Chondrocyte (in vitro differentiated cells): ENCODE results near the gene CACNA1C. TPM values are rescaled to one million over a fixed set of nuclear protein-coding genes. Genes with fewer than 3 reads are reported as not detected.

Source experiments
- DNase-seq: peaks from one replicate; pipeline ENCODE4 v3.0.0; 2021; ENCODE audit warnings: mixed read lengths, low spot score
- H3K27ac Mint-ChIP-seq: one replicate; pipeline ENCODE4 v1.8.0; 2021; ENCODE audit warnings: mild to moderate bottlenecking, moderate library complexity, mixed read lengths; ENCODE audit not compliant: unreplicated experiment
- H3K27me3 Mint-ChIP-seq: 2 replicates; pipeline ENCODE4 v1.8.0; 2021; ENCODE audit warnings: low read depth, mixed read lengths
- H3K36me3 Mint-ChIP-seq: 2 replicates; pipeline ENCODE4 v1.8.0; 2021; ENCODE audit warnings: low read depth, mixed read lengths
- H3K4me1 Mint-ChIP-seq: 2 replicates; pipeline ENCODE4 v1.8.0; 2021; ENCODE audit warnings: low read depth, mild to moderate bottlenecking, mixed read lengths
- H3K4me3 Mint-ChIP-seq: one replicate; pipeline ENCODE4 v1.8.0; 2021; ENCODE audit warnings: mild to moderate bottlenecking, moderate library complexity, mixed read lengths; ENCODE audit not compliant: unreplicated experiment
- H3K9me3 Mint-ChIP-seq: 2 replicates; pipeline ENCODE4 v1.8.0; 2021; ENCODE audit warnings: low read depth, mixed read lengths
- total RNA-seq: library from RNA; stranded (reverse); gene quantifications from 3 replicates; pipeline ENCODE4 v1.2.1, GENCODE V29; 2021
- TF ChIP-seq, protein P1 (sequence below): fragments of 200-600 bp; sonication (generic); IDR thresholded peaks from 2 replicates; pipeline ENCODE4 v1.5.0; 2021; ENCODE audit warnings: antibody characterized with exemption, mild to moderate bottlenecking, moderate library complexity

CACNA1C gene
- total RNA-seq, 1 donor from 2014 or later, result 27.0 TPM

DNA sequence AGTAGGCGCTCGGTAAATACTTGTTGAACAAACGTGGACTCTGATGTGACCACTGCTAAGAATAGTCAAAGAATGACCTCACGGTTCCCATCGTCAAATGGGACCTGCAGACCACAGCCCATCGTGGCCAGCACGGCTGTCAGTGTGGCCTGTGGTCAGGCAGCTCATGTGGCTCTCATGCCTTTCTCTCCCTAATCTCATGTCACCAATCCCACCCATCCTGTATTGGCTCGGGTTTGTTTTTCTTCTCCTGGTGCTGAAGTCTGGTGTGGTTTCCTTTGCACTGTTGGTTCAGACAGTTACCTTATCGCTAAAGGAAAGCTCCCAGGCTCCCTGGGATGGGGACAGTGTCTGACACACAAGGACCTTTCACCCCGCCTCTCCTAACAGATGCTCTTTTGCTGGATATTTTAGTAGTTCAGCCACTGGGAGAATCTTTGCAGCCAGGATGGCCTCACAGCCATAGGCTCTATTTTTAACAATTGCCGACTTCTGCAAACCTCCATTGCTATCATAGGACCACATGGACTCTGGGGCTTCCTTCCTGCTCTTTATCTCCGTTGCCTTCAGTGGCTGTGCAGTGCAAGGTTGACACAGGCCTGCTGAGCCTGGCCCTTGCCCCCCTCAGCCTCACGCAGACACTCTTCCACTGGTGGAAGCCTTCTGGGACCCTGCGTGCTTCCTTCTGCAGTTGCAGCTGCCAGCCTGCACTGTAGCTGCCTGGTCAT, 448.8 kb downstream of the CACNA1C start:
- H3K4me3 Mint-ChIP-seq, result no peak overlapping the region
- H3K27ac Mint-ChIP-seq, result no peak overlapping the region
- H3K4me1 Mint-ChIP-seq, result peaks cover 9% of the 10 kb centered on the region
- H3K36me3 Mint-ChIP-seq, result peaks cover 15% of the 10 kb centered on the region
- TF ChIP-seq, protein P1, sequence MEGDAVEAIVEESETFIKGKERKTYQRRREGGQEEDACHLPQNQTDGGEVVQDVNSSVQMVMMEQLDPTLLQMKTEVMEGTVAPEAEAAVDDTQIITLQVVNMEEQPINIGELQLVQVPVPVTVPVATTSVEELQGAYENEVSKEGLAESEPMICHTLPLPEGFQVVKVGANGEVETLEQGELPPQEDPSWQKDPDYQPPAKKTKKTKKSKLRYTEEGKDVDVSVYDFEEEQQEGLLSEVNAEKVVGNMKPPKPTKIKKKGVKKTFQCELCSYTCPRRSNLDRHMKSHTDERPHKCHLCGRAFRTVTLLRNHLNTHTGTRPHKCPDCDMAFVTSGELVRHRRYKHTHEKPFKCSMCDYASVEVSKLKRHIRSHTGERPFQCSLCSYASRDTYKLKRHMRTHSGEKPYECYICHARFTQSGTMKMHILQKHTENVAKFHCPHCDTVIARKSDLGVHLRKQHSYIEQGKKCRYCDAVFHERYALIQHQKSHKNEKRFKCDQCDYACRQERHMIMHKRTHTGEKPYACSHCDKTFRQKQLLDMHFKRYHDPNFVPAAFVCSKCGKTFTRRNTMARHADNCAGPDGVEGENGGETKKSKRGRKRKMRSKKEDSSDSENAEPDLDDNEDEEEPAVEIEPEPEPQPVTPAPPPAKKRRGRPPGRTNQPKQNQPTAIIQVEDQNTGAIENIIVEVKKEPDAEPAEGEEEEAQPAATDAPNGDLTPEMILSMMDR, result no peak
- H3K9me3 Mint-ChIP-seq, result no peaks in the 10 kb centered on the region
- no peaks in the 10 kb centered on the region for H3K27me3 Mint-ChIP-seq
- no peak for DNase-seq

DNA sequence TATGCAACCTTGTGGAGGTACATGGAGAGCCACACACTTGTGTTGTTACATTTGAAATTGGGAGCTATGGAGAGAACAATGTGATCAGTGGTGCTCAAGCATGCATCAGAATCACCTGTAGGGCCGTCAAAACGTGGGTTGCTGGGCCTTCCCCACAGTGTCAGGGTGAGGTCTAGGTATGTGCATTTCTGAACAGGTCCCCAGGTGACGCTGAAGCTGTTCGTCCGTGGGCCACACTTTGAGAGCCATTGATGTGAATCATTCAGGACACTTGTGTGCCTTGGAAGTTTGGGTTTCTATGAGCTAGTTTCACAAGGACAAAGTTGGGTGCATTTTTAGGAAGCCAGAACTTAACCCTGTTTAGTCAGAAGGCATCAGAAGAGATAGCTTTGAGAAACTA, 450.2 kb downstream of the CACNA1C start:
- Mint-ChIP-seq H3K4me3 (no peak overlapping the region), H3K36me3 (peaks cover 13% of the 10 kb centered on the region), H3K9me3 (no peaks in the 10 kb centered on the region), H3K27ac (no peak overlapping the region), H3K27me3 (no peaks in the 10 kb centered on the region), H3K4me1 (peaks cover 9% of the 10 kb centered on the region)
- TF ChIP-seq, protein P1, result no peak
- DNase-seq, result no peak

DNA sequence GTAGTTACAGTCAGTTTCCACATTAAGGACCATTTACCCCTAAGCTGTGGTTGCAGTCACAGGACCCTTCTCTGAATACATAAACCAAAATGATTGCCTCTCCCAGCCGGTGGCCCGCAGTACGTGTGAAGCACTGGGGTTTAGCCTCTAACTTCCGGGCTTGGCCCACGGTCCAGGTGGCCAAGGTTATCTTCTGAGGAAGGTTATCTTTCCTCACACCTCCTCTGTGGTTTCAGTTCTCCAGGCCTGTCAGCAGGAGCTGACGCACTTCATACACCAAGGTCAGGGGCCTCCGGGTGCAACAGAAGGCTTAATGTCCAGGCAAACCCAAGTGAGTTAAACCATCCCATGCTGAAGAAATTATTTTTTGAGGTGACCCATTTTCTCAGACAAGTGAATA, 451.0 kb downstream of the CACNA1C start:
- Mint-ChIP-seq H3K27ac (no peak overlapping the region), H3K9me3 (no peaks in the 10 kb centered on the region), H3K4me3 (no peak overlapping the region), H3K27me3 (no peaks in the 10 kb centered on the region), H3K36me3 (peaks cover 13% of the 10 kb centered on the region), H3K4me1 (peaks cover 9% of the 10 kb centered on the region)
- TF ChIP-seq, protein P1, result no peak
- no peak for DNase-seq

DNA sequence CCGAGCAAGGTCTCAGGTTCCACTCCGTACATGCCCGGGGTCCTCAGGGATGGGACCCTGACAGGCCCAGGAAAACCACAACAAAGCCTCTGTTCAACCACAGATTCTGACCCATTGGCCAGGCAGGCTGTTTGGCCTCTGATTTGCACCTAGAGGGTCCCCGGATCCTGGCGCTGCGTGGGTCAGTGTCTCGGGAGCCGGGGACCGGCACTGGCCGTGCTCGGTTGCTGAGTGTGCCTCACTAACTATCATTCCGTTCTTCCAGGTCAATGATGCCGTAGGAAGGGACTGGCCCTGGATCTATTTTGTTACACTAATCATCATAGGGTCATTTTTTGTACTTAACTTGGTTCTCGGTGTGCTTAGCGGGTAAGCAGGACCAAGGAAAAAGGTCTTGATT, 451.8 kb downstream of the CACNA1C start:
- TF ChIP-seq, protein P1, result no peak
- no peaks in the 10 kb centered on the region for H3K27me3 Mint-ChIP-seq
- H3K4me1 Mint-ChIP-seq, result peaks cover 9% of the 10 kb centered on the region
- H3K36me3 Mint-ChIP-seq, result peaks cover 13% of the 10 kb centered on the region
- no peak overlapping the region for H3K27ac Mint-ChIP-seq
- H3K9me3 Mint-ChIP-seq, result no peaks in the 10 kb centered on the region
- no peak for DNase-seq
- no peak overlapping the region for H3K4me3 Mint-ChIP-seq

DNA sequence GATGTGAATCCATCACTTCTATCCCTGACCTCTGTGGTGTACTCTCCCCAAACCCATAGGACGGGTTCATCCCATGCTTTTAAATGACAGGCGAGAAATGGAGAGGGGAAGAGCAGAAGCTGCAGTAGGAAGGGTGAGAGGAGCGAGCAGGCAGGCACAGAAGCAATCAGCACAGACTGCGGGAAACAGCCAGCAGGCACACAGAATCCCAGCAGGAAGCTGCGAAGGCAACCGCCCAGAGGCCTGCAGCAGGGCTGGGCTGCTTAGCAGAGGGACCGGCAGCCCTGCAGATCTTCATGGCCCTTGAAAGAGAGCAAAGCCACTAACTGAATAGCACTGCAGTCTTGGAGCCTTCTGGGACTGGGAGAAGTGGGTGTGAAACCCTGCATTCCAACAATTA, 455.0 kb downstream of the CACNA1C start:
- no peaks in the 10 kb centered on the region for H3K4me1 Mint-ChIP-seq
- no peaks in the 10 kb centered on the region for H3K9me3 Mint-ChIP-seq
- no peak overlapping the region for H3K4me3 Mint-ChIP-seq
- H3K27ac Mint-ChIP-seq, result no peak overlapping the region
- peaks cover 9% of the 10 kb centered on the region for H3K36me3 Mint-ChIP-seq
- H3K27me3 Mint-ChIP-seq, result no peaks in the 10 kb centered on the region
- DNase-seq, result no peak
- TF ChIP-seq, protein P1, result no peak
